ENCODE measurements around the gene DCHS1. TPM values are rescaled to one million over a fixed set of nuclear protein-coding genes. Genes with fewer than 3 reads are reported as not detected.

Gene DCHS1
- total RNA-seq, 4 donors from 2014 or later, result 22.2 to 59.8 (median 37.8) TPM

GRCh38 chr11:6660712-6661111, 5.1 kb upstream of the DCHS1 start:
- Histone ChIP-seq H3K27me3 (no peaks in the 10 kb centered on the region), H3K4me3 (no peak overlapping the region), H3K9me3 (no peaks in the 10 kb centered on the region), H3K4me1 (peaks cover 0 to 23% (median 0%) of the 10 kb centered on the region in 3 donors), H3K36me3 (no peaks in the 10 kb centered on the region), H3K27ac (no peak overlapping the region)
- WGBS, 2 donors (ENCODE audit: low coverage in 1 of 2), result 89 to 96% methylated on average over 3 of the region's 3 CpGs
- TF ChIP-seq POLR2A (IDR thresholded peaks at IDR 0.05) (no peak), CTCF (IDR thresholded peaks at IDR 0.05) (no peak), POLR2AphosphoS5 (IDR thresholded peaks at IDR 0.05) (no peak), EP300 (IDR thresholded peaks at IDR 0.05) (no peak)
- no peak for ATAC-seq

GRCh38 chr11:6658647-6659046, 3.0 kb upstream of the DCHS1 start:
- Histone ChIP-seq H3K36me3 (no peaks in the 10 kb centered on the region), H3K9me3 (no peaks in the 10 kb centered on the region), H3K27ac (no peak overlapping the region), H3K27me3 (no peaks in the 10 kb centered on the region), H3K4me3 (no peak overlapping the region), H3K4me1 (peaks cover 0 to 32% (median 3%) of the 10 kb centered on the region in 3 donors)
- no peak for TF ChIP-seq EP300 (IDR thresholded peaks at IDR 0.05)
- TF ChIP-seq POLR2AphosphoS5 (IDR thresholded peaks at IDR 0.05), result no peak
- no peak for TF ChIP-seq CTCF (IDR thresholded peaks at IDR 0.05)
- no peak for TF ChIP-seq POLR2A (IDR thresholded peaks at IDR 0.05)
- no peak for ATAC-seq

- H3K4me3 ChIP-seq, result no peak overlapping the region
- no peaks in the 10 kb centered on the region for H3K27me3 ChIP-seq
- no peak for ATAC-seq
- peaks cover 0 to 45% (median 3%) of the 10 kb centered on the region in 3 donors for H3K4me1 ChIP-seq
- no peaks in the 10 kb centered on the region for H3K9me3 ChIP-seq
- no peak overlapping the region for H3K27ac ChIP-seq
- TF ChIP-seq POLR2A (IDR thresholded peaks at IDR 0.05) (no peak), CTCF (IDR thresholded peaks at IDR 0.05) (no peak), POLR2AphosphoS5 (IDR thresholded peaks at IDR 0.05) (no peak), EP300 (IDR thresholded peaks at IDR 0.05) (no peak)
- H3K36me3 ChIP-seq, result no peaks in the 10 kb centered on the region
- WGBS, 2 donors (ENCODE audit: low coverage in 1 of 2), result 71 to 79% methylated on average over 1 of the region's 1 CpG
These were observed 1.7 kb upstream of the DCHS1 start for GRCh38 chr11:6657346-6657745.

- no peak overlapping the region for H3K4me3 ChIP-seq
- 46 to 67% methylated on average over 3 to 5 of the region's 5 CpGs for WGBS, 2 donors (ENCODE audit: low coverage in 1 of 2)
- peak overlapping the region in 3 of 4 donors; percentile 4 to 86 (median 83) for H3K27ac ChIP-seq
- no peaks in the 10 kb centered on the region for H3K36me3 ChIP-seq
- H3K4me1 ChIP-seq, result peaks cover 0 to 48% (median 3%) of the 10 kb centered on the region in 3 donors
- TF ChIP-seq POLR2A (IDR thresholded peaks at IDR 0.05) (no peak), POLR2AphosphoS5 (IDR thresholded peaks at IDR 0.05) (no peak), EP300 (IDR thresholded peaks at IDR 0.05) (no peak), CTCF (IDR thresholded peaks at IDR 0.05) (no peak)
- no peaks in the 10 kb centered on the region for H3K27me3 ChIP-seq
- H3K9me3 ChIP-seq, result no peaks in the 10 kb centered on the region
- no peak for ATAC-seq
These were observed 1.3 kb upstream of the DCHS1 start for GRCh38 chr11:6656936-6657335.

- peaks cover 0 to 48% (median 3%) of the 10 kb centered on the region in 3 donors for H3K4me1 ChIP-seq
- H3K27me3 ChIP-seq, result no peaks in the 10 kb centered on the region
- no peaks in the 10 kb centered on the region for H3K36me3 ChIP-seq
- ATAC-seq, result no peak
- peak overlapping the region in 3 of 4 donors; percentile 4 to 86 (median 83) for H3K27ac ChIP-seq
- TF ChIP-seq POLR2A (IDR thresholded peaks at IDR 0.05) (no peak), EP300 (IDR thresholded peaks at IDR 0.05) (no peak), CTCF (IDR thresholded peaks at IDR 0.05) (no peak), POLR2AphosphoS5 (IDR thresholded peaks at IDR 0.05) (no peak)
- H3K4me3 ChIP-seq, result peak overlapping the region in 1 of 2 donors; percentile 66
- 45 to 100% methylated on average over 1 to 4 of the region's 4 CpGs for WGBS, 2 donors (ENCODE audit: low coverage in 1 of 2)
- H3K9me3 ChIP-seq, result no peaks in the 10 kb centered on the region
These were observed 941 bp upstream of the DCHS1 start for GRCh38 chr11:6656584-6656915.
